K562 treated with DMSO at 1 percent for 4 hours (cell line): ENCODE measurements around the gene NUP210. TPM values are rescaled to one million over a fixed set of nuclear protein-coding genes. Genes with fewer than 3 reads are reported as not detected.

Experiments
- total RNA-seq: library from RNA; unstranded; fragments of 300-600 nt; gene quantifications from 2 replicates; pipeline ENCODE4 v1.2.3, GENCODE V29; 2022; ENCODE audit not compliant: insufficient read depth

NUP210 gene
- 103 and 138 TPM in 2 replicates for total RNA-seq

GRCh38 chr3:13420045-13420830, at the start of gene NUP210:
Gene NUP210 (minus strand): TSS chr3:13420322. CDS start chr3:13420226, 96 bp downstream.

Other genes with a start within 250 kb of the NUP210 start
- gene HDAC11, start 60.0 kb upstream of the NUP210 start, total RNA-seq, result 5.3 and 9.9 TPM in 2 replicates
- 0.22 TPM in 1 of 2 replicates, not detected in the other for gene FBLN2, start 128.8 kb upstream of the NUP210 start, total RNA-seq